HG03103 (cell line): ENCODE results near the gene SYT8.
"Not testable (repeated sequence)": the region's sequence is repeated elsewhere in the genome, so short reads cannot be mapped to it uniquely, and the experiment has no call there.

ENCODE experiments used
- ATAC-seq: cut with Tn5 transposase; IDR thresholded peaks from one replicate; pipeline ENCODE4 v1.9.1; 2021; ENCODE audit warnings: low read depth; ENCODE audit not compliant: unreplicated experiment

Gene SYT8

GRCh38 chr11:1879941-1880720, 45.3 kb downstream of the SYT8 start:
- no peak for ATAC-seq

DNA sequence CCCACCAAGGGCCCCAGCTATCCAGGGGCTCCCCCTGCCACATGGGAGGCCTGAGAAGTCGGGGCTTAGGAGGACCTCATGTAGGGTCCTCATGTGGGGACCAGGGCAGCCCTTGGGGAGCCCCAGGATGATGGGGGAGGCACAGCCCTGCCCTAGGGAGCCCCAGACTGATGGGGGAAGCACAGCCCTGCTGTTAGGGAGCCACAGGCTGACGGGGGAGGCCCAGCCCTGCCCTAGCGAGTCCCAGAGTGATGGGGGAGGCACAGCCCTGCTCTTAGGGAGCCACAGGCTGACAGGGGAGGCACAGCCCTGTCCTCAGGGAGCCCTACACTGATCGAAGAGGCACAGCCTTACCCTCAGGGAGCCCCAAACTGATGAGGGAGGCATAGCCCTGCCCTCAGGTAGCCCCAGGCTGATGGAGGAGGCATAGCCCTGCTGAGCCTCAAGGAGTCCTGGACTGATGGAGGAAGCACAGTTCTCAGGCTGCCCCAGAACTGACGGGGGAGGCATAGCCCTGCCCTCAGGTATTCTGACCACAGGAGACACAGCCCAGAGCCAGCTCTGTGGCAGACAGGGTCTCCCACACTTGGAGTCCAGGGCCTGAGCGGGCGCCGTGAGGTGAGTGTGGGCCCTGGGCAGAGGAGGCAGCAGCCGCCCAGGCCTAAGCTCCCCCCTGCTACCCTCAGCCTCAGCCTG, 46.1 kb downstream of the SYT8 start:
- ATAC-seq, result no peak

DNA sequence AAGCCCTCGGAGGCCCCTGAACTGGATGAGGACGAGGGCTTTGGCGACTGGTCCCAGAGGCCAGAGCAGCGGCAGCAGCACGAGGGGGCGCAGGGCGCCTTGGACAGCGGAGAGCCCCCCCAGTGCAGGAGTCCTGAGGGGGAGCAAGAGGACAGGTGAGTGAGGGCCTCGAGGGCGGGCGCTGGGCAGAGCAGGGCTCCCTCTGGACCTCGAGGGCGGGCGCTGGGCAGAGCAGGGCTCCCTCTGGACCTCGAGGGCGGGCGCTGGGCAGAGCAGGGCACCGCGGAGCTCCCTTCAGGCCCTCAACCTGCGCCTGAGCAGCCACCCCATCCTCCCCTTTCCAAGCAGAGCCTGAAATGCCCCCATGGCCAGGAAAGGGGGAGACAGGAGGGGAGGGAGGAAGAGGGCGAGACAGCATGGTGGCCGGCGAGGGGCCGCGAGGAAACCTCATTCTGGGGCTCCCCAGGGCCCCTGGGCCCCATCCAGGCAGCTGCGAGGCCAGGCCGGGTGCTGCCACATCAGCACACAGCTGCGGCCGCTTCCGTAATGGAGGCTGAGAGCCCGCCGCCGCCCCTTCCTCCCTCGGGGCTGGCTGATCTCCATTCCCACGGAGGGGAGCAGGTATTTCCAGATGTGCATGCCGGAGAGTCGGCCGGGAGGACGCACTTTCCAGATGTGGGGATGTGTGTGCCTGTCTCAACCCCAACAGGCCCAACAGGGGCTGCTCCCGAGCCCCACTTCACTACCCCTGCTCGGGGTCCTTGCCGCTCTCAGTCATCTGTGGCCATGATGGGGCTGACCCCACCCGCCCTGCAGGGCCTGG, 46.9 kb downstream of the SYT8 start:
- ATAC-seq, result no peak

- no peak for ATAC-seq
These were observed 47.8 kb downstream of the SYT8 start for GRCh38 chr11:1882265-1883238.

DNA sequence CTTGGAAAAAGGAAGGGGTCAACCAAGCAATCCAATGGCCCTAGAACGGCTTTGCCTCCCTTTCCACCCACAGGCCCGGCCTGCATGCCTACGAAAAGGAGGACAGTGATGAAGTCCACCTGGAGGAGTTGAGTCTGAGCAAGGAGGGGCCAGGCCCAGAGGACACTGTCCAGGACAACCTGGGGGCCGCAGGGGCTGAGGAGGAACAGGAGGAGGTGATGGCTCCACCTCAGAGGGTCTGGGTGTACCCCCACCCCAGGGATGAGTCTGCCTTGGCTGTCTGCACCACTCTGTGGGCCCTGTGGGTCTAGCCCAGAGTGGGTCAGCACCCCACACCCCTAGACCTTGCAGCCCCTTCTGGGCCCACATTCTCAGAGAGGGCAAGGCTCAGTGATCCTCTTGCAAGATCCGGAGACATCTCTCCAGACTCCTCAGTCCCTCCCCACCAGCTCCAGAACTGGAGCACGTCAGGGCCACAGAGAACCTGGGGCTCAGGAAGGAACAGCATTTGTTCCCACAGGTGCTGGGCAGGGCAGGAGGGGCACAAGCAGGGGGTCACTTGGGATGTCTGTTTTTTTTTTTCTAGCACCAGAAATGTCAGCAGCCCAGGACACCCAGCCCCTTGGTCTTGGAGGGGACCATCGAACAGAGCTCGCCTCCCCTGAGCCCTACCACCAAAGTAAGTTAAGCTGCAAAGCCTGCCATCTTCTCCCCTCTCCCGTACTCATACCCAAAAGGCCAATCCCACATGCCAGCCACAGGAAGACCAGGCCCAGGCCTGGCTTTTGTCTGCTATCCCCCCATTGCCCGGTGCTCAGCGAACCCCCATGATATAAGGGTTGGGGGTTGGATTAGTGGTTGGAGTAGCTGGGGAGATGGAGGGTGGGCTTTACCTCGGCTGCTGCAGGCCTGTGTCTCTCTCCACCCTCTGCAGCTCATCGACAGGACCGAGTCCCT, 48.8 kb downstream of the SYT8 start:
- ATAC-seq, result no peak

DNA sequence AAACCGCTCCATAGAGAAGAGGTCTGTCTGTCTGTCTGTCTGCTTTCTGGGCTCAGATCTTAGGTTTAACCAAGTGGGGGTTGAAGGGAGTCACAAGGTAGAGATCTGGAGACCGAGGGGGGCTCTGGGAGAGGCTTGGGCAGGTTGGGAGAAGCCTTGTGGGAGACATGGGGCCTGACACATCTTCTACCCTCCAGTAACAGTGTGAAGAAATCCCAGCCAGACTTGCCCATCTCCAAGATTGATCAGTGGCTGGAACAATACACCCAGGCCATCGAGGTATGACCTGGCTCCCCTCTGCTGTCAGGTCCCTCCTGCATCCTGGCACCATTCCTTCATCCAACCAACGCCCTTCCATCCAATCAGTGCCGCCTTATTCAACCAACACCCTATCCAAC, 49.5 kb downstream of the SYT8 start:
- ATAC-seq, result no peak

- ATAC-seq, result not testable (repeated sequence)
These were observed 51.8 kb downstream of the SYT8 start for GRCh38 chr11:1886551-1886950.
